Type B pancreatic cell (in vitro differentiated cells): ENCODE measurements around the gene ICE2. TPM values are rescaled to one million over a fixed set of nuclear protein-coding genes. Genes with fewer than 3 reads are reported as not detected.
A peak's percentile ranks its signal among the peaks of the same experiment; 100 is the strongest.

ENCODE experiments used
- DNase-seq: peaks from one replicate; pipeline ENCODE4 v3.0.0; 2021; ENCODE audit warnings: mixed read lengths; ENCODE audit not compliant: unreplicated experiment; ENCODE audit errors: extremely low spot score
- H3K27ac Mint-ChIP-seq: 2 replicates; pipeline ENCODE4 v1.8.0; 2021; ENCODE audit warnings: mild to moderate bottlenecking, mixed read lengths
- H3K27me3 Mint-ChIP-seq: 2 replicates; pipeline ENCODE4 v1.8.0; 2021; ENCODE audit warnings: mixed read lengths
- H3K36me3 Mint-ChIP-seq: 2 replicates; pipeline ENCODE4 v1.8.0; 2021; ENCODE audit warnings: mixed read lengths
- H3K4me1 Mint-ChIP-seq: one replicate; pipeline ENCODE4 v1.8.0; 2021; ENCODE audit warnings: mixed read lengths; ENCODE audit not compliant: unreplicated experiment
- H3K4me3 Mint-ChIP-seq: 2 replicates; pipeline ENCODE4 v1.8.0; 2021; ENCODE audit warnings: mild to moderate bottlenecking, mixed read lengths
- H3K9me3 Mint-ChIP-seq: 2 replicates; pipeline ENCODE4 v1.8.0; 2021; ENCODE audit warnings: mixed read lengths
- CTCF ChIP-seq: fragments of 200-600 bp; sonication (generic); conservative IDR thresholded peaks from 2 replicates; pipeline ENCODE4 v1.5.0; 2021; ENCODE audit warnings: antibody characterized with exemption, mild to moderate bottlenecking
- total RNA-seq: library from RNA; stranded (reverse); gene quantifications from 2 replicates; pipeline ENCODE4 v1.2.1, GENCODE V29; 2021; ENCODE audit warnings: low replicate concordance

The ICE2 gene
- total RNA-seq, 1 donor from 2014 or later, result 67.1 TPM

GRCh38 chr15:60438646-60439045 lies 40.3 kb downstream of the ICE2 start:
- TF ChIP-seq CTCF, result no peak
- H3K27me3 Mint-ChIP-seq, result no peaks in the 10 kb centered on the region
- H3K4me1 Mint-ChIP-seq, result no peaks in the 10 kb centered on the region
- H3K9me3 Mint-ChIP-seq, result no peaks in the 10 kb centered on the region
- no peak overlapping the region for H3K27ac Mint-ChIP-seq
- no peak for DNase-seq
- H3K4me3 Mint-ChIP-seq, result no peak overlapping the region
- peaks cover 17% of the 10 kb centered on the region for H3K36me3 Mint-ChIP-seq

DNA sequence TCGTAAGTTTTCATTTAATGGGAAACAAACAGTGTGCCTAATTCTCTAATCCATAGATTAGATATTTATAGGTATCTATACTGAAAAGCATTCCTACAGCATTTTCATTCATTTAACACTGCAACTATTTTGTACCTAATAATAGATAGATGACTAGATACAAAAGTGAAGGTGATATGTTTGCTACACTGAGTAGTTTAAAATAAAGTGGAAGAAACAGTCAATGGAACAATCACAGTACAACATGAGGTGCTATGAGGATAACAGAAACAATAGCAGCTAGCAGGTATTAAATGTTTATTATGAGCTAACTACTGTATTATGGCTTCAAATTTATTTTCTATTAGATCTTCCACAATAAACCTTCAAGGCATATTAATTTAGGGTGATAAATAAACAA lies 50.0 kb downstream of the ICE2 start:
- H3K27ac Mint-ChIP-seq, result no peak overlapping the region
- H3K36me3 Mint-ChIP-seq, result peaks cover 30% of the 10 kb centered on the region
- H3K4me3 Mint-ChIP-seq, result no peak overlapping the region
- H3K4me1 Mint-ChIP-seq, result peaks cover 3% of the 10 kb centered on the region
- no peaks in the 10 kb centered on the region for H3K9me3 Mint-ChIP-seq
- no peaks in the 10 kb centered on the region for H3K27me3 Mint-ChIP-seq
- no peak for TF ChIP-seq CTCF
- no peak for DNase-seq

DNA sequence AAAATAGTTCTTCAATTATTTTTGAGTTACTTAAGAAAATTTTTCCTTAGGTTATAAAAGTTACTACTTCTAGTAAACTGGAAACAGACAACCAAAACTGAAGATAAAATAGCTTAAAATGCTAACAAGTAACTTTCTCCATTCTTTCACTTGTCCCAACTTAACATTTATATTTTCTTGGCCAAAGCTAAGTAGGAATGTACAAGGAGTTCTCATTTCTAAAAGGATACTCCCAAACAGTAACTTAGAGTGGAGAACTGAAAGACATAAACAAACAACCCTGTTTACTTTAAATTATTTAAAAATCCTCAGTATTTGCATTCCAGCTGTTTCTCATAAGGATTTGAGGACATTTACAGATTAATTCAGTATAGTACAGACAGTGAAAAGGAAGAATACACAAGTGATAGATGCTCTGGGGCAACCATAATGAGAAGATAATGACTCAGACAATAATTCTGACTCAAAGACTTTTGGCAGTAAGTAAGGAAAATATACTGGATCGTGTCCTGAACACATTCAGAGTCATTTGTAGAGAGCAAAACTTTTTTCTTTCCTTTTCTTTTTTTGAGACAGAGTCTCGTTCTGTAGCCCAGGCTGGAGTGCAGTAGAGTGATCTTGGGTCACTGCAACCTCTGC lies 52.0 kb downstream of the ICE2 start:
- Mint-ChIP-seq H3K27me3 (no peaks in the 10 kb centered on the region), H3K4me3 (no peak overlapping the region), H3K4me1 (peaks cover 11% of the 10 kb centered on the region), H3K9me3 (no peaks in the 10 kb centered on the region), H3K27ac (no peak overlapping the region), H3K36me3 (peaks cover 27% of the 10 kb centered on the region)
- TF ChIP-seq CTCF, result no peak
- no peak for DNase-seq

DNA sequence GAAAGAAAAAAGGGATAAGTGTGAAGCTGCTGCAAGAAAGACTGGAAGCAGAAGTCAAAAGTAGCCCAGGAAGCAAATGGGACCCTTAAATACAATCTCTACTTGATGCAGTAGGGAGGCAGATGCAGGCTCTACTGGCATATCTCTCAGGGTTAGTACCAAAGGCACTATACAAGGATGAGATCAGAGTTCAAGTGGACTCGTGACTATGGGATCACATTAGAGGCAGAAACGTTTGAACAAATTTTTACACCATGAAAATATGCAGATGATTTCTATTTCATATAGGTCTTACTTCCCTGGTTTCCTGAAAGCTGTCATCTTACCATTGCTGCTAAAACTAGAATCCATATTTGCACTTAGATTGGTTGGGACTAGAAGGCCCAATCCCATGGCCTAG lies 53.5 kb downstream of the ICE2 start:
- no peak for TF ChIP-seq CTCF
- no peaks in the 10 kb centered on the region for H3K9me3 Mint-ChIP-seq
- peaks cover 22% of the 10 kb centered on the region for H3K36me3 Mint-ChIP-seq
- no peak overlapping the region for H3K4me3 Mint-ChIP-seq
- peaks cover 16% of the 10 kb centered on the region for H3K4me1 Mint-ChIP-seq
- H3K27me3 Mint-ChIP-seq, result no peaks in the 10 kb centered on the region
- no peak for DNase-seq
- H3K27ac Mint-ChIP-seq, result peak overlapping the region; percentile 47

DNA sequence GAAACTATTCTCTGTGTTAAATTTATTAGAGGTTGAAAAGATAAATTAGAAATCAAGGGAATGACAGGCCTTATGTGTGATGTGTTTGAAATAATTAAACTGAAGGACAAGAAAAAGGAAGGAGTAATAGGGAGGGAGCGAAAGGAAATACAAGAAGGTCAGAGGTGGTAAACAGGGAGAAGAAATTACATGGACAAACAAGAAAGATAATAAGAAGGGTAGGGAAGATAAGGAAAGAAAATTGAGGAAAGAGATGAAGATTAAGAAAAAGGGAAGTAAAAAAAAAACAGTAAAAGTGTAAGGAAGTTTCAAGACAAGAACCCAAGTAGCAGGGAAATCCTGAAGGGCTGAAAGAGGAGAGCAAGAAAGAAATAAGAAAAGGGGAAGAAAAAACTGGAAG lies 54.9 kb downstream of the ICE2 start:
- Mint-ChIP-seq H3K27me3 (no peaks in the 10 kb centered on the region), H3K4me1 (peaks cover 20% of the 10 kb centered on the region), H3K9me3 (no peaks in the 10 kb centered on the region), H3K27ac (peak overlapping the region; percentile 98), H3K36me3 (peaks cover 23% of the 10 kb centered on the region), H3K4me3 (peak overlapping the region; percentile 72)
- no peak for TF ChIP-seq CTCF
- DNase-seq, result no peak

GRCh38 chr15:60423537-60423936 lies 55.4 kb downstream of the ICE2 start:
- Mint-ChIP-seq H3K27ac (peak overlapping the region; percentile 98), H3K27me3 (no peaks in the 10 kb centered on the region), H3K36me3 (peaks cover 23% of the 10 kb centered on the region), H3K4me1 (peaks cover 20% of the 10 kb centered on the region), H3K9me3 (no peaks in the 10 kb centered on the region), H3K4me3 (peak overlapping the region; percentile 72)
- no peak for DNase-seq
- TF ChIP-seq CTCF, result no peak
